Middle frontal gyrus (tissue), 1 donor: ENCODE results near the gene AGPAT3.

Source experiments
- DNase-seq: peaks from one replicate; pipeline ENCODE4 v3.0.0-alpha.2; 2015; ENCODE audit warnings: low spot score; ENCODE audit errors: extremely low spot score

The AGPAT3 gene

DNA sequence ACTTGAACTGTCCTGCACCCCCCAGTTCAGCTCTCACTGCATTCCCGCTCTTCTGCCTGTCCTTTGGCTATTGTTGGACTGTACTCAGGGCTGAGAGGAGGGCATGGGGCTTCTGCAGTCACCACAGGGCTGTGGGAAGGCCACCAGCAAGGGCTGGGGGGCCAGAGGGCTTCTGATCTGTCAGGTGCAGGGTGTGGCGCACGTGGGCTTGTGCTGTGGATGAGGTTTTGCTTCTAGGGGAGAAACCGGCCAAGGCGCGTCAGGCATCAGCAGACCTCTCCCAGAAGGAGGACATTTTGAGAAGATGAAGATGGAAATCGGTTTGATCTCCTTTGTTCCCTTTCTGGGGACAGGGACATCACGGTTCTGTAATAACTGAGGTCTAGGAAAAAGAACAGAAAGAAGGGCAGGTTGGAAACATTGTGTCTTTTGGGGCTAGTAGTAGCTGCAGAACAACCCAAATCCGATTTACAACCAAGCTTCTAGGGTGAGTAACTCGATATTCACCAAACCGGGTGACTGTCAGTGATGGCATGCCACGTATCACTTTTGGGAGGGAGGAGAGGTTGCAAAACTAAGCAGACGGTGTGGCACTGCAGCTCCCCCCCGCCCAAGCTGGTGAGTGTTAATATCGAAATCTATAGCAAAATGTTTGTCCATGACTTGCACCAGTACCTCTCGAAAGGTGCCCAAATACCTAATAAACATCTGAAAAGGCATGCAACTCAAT lies 40.9 kb downstream of the AGPAT3 start:
- DNase-seq: no peak

DNA sequence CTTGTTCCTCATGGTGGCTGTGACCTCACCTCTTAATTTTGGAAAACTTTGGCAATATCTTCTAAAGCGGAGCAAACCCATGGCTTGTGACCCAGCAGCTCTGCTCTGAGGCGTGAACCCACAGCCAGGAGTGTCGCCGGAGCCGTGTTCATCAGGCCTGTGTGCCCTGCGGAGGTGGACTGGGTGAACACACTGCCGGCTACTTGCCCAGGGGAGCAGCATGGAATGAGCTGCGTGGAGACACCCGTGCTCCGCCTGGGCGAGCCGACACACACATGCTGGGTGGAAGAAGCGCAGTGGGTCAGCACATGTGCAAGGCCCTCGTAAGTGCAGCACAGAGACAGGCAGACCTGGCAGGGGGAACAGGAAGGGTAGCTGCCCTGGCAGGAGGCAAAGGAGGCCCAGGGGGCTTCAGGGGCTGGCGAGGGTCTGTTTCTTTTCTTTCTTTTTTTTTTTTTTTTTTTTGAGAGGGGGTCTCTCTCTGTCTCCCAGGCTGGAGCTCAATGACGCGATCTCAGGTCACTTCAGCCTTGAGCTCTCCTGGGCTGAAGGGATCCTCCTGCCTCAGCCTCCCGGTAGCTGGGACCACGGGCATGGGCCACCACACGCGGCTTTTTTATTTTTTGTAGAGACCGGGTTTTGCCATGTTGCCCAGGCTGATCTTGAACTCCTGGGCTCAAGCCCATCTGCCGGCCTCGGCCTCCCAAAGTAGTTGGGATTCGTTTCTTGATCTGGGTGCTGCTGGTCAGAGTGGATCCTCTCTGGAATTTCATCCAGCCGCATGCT lies 41.8 kb downstream of the AGPAT3 start:
- no peak for DNase-seq

- DNase-seq: no peak
These were observed 42.7 kb downstream of the AGPAT3 start for GRCh38 chr21:43907751-43908150.

DNA sequence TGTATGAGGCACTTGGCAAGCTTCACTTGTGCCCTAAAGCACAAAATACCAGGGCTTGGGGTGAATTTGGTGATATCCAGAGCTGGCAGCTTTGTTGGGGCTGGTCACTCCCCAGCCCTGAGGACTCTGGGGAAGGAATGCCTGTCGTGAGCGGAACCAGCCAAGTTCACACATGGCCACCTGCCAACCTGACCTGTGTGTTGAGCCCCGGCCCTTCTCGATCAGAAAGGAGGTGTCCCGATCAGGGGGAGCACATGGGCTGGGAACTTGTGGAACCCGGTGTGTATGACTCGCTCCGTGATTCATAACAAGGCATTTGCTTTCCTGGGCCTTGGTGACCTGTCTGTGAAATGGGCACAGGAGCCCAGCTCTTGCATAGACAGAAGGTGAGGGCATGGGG lies 43.1 kb downstream of the AGPAT3 start:
- DNase-seq: no peak

DNA sequence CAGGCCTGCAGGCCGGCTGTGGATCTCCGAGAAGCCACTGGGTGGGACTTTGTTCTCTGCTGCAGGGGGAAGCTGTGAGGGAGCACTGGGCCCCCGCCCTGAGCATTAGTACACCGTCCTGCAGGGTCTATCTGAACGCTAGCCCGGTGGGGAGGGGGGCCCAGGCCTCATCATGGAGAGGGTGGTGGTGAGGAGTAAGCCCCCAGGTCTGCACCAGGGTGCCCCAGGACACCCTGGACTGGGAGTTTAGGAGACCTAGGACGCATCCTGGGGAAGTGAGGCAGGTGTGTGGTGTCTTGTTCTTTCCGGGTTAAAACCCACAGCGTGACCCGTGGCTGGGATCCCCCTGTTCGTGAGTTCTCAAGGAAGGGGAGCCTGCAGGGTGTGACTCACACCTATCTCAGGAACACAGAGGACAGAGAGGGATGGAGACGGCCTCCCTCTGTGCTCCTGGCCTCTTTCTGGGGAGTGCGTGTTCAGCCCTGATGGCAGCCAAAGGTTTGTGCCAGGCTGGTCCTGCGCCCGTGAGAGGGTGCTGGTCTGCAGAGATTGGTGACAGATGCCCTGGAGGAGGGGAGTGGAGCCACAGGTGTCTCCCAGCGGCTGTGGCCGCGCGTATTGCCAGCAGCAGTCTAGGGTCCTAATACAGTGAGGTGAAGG lies 44.8 kb downstream of the AGPAT3 start:
- DNase-seq: no peak

DNA sequence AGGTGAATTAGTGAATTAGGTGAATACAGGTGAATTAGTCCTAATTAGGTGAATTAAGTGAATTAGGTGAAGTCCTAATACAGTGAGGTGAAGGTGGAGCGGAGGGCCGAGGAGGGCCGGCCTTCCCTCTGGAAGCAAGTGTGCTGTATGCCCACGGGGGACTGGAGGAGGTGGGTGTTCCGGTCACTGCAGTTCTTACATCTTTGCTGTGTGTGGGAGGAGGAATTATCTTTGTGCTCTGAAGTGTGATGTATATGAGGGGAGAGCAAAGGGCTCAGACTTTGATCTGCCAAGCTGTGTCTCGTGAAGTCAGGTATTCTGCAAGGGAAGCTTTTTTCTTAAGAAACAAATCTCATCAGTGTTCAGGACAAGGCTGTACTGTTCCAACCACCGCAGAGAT lies 45.4 kb downstream of the AGPAT3 start:
- DNase-seq: no peak

- no peak for DNase-seq
These were observed 46.3 kb downstream of the AGPAT3 start for GRCh38 chr21:43911015-43911934.

GRCh38 chr21:43911935-43912487 lies 47.0 kb downstream of the AGPAT3 start:
- DNase-seq: no peak

GRCh38 chr21:43912500-43912899 lies 47.5 kb downstream of the AGPAT3 start:
- no peak for DNase-seq

DNA sequence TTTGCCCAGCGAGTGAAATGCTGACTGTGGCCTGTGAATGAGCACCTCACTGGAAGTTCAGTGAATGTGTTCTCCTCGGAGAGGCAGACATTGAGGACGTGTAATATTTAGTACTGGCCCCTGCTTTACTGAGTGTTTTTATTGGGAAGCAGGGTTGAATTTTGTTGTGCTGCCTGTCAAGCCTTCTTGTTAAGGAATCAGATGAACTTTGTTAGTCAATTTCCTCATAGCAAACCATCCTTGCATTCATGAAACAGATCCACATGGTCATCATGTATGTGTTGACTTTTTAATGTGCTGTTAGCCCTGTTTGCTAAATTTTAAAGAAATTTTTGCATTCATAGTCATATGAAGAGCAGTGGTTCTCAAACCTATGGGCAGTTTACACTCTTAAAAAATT lies 47.9 kb downstream of the AGPAT3 start:
- DNase-seq: no peak

- DNase-seq: no peak
These were observed 48.9 kb downstream of the AGPAT3 start for GRCh38 chr21:43913928-43914327.

DNA sequence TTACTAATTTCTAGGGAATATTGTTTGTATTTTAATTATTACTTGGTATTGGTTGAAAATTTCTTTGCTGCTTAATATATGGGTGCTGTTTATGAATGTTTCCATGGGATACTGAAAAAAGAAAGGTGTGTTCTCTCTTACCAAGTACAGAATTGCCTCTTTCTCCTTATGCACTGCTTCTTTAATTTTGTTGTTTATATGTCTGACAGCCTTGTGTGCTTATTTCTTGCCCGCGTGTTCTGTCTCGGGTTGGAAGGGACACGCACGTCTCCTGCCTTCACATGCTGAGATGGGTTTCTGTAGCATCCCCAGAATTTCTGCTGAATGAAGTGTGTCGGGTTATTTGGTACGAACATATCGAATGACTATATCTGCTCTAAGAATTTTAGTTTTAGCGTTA lies 51.1 kb downstream of the AGPAT3 start:
- no peak for DNase-seq

DNA sequence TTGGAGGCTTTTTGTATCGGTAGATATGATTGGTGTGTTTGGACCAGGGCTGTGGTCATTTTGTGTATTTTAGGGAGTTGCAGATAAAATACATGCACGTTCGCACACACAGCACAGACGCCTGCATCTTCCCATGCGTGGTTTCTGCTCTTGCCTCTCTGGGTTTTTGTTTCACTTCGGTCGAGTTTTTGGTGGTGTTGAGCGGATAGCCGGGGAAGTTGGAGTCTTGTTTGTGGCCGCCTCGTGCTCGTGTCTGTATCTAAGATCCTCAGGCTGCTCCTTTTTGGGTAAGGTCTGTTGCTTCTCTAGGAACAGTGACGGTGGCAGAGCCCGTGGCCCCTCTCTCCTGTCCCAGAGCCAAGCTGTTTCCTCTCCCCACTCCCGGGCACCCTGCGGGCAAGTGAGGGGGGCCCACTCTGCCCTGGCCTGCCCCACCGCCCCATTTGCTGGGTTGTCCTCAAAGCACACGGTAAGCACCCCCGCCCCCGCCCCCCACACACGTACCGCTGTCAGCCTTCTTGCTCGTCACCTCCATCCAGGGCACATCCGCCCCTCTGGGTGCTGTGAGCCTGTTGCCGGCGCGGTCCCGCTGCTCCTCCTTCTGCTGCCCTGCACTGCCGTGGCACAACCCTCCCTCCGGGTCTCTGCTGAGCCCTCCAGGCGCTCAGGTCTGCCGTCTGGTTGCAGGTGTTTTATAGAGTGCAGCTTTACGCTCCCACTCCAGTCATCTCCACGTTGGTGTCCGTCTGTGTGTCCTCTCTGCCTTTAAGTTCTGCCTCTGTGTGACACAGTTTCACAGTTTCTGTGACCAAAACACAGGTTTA lies 51.9 kb downstream of the AGPAT3 start:
- no peak for DNase-seq

DNA sequence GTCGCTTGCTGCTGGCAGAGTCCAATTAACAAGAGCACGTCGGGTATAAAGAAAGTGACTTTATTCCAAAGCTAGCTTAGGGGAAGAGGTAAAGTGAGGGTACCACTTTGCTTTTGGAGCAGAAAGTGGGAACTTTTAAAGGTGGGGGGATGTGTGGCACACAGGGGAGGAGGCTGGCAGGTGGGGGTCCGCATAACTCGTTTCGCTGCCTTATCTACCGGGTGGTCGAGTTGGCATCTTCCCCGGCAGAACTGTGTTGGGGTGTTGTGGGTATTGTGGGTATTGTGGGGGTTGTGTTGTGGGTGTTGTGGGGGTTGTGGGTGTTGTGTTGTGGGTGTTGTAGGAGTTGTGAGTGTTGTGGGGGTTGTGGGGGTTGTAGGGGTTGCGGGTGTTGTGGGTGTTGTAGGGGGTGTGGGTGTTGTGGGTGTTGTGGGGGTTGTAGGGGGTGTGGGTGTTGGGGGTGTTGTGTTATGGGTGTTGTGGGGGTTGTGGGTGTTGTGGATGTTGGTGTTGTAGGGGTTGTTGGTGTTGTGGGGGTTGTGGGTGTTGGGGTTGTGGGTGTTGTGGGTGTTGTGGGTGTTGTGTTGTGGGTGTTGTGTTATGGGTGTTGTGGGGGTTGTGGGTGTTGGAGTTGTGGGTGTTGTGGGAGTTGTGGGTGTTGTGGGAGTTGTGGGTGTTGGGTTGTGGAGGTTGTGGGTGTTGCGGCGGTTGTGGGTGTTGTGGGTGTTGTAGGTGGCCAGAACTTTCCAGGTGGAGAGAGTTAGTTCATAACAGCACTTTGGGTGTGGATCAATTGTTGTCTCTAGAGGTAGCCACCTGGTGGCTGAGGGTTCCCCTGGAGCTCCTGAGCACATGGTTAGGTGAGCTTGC lies 52.7 kb downstream of the AGPAT3 start:
- DNase-seq: no peak

GRCh38 chr21:43918385-43918947 lies 53.4 kb downstream of the AGPAT3 start:
- no peak for DNase-seq

DNA sequence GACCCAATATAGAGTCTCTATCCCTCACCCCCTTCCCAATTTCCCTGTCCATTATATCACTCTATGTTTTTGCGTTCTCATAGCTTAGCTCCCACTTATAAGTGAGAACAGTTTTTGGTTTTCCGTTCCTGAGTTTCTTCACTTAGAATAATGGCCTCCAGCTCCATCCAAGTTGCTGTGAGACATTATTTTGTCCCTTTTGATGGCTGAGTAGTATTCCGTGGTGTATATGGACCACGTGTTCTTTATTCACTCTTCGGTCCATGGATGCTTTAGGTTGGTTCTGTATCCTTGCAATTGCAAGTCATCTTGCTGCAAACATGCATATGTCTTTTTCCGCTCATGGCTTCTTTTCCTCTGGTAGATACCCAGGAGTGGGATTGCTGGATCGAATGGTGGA lies 54.3 kb downstream of the AGPAT3 start:
- no peak for DNase-seq

DNA sequence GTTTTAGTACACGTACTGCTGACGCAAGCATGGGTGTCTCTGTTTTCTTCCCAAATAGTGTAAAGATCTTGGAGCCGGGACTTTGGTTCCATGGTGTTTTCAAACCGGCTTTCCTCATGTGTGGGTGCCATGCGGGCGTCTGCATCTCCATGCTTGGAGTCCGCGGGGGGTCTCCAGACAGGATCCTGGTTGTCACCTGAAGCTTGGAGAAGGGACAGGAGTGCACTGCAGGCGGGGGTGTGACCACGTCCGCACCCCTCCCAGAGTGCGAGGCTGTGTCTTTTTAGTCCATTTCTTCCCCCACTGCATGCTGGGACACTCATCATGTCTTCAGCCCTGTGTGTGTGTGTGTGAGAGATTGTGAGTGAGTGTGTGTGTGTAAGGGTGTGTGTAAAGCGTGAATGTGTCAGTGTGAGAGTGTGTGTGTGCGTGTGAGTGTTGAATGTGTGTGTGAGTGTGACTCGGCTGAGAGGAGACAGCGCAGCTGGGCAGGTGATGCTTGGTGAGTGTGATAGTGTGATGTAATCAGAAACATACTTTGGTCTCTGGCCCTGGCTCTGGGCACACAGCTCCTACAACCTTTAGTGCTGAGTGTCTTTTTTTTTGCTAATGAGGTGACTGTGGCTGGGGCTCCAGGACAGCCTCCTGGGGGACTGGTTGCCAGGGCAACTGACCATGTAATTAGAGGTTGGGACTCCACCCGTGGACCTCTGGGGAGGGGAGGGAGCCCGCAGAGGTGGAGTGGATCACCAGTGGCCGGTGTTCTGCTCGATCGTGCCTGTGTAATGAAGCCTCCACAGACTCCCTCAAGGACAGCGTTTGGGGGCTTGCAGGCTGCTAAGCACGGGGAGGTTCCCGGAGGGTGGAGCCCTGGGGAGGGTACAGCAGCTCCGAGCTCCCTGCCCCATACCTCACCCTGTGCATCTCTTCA lies 55.1 kb downstream of the AGPAT3 start:
- DNase-seq: no peak

- no peak for DNase-seq
These were observed 56.6 kb downstream of the AGPAT3 start for GRCh38 chr21:43921571-43921978.
